Activated CD4-positive, alpha-beta memory T cell treated with anti-CD3 and anti-CD28 coated beads for 36 hours (primary cell): Measurements from ENCODE around the gene GPX5. TPM values are rescaled to one million over a fixed set of nuclear protein-coding genes. Genes with fewer than 3 reads are reported as not detected.
"Not testable (repeated sequence)": the region's sequence is repeated elsewhere in the genome, so short reads cannot be mapped to it uniquely, and the experiment has no call there.

Experiments
- CTCF ChIA-PET: fragments of 350-600 bp; sonication (Branson Sonifier 250); formaldehyde crosslinking; loops from one replicate; lab custom pipeline; 2021; ENCODE audit warnings: antibody characterized with exemption, inconsistent platforms; lab: Charles Lee
- POLR2A ChIA-PET: fragments of 350-600 bp; sonication (Branson Sonifier 250); formaldehyde crosslinking; loops from one replicate; lab custom pipeline; 2021; ENCODE audit warnings: antibody characterized with exemption; lab: Charles Lee
- DNase-seq: peaks from one replicate; pipeline ENCODE4 v3.0.0-alpha.2; 2020
- H3K27ac Mint-ChIP-seq: one replicate; pipeline ENCODE4 v1.8.0; 2021; ENCODE audit warnings: mixed read lengths
- H3K27me3 Mint-ChIP-seq: one replicate; pipeline ENCODE4 v1.8.0; 2021; ENCODE audit warnings: mixed read lengths
- H3K36me3 Mint-ChIP-seq: one replicate; pipeline ENCODE4 v1.8.0; 2021; ENCODE audit warnings: mixed read lengths
- H3K4me1 Mint-ChIP-seq: one replicate; pipeline ENCODE4 v1.8.0; 2021; ENCODE audit warnings: low read depth, mixed read lengths
- H3K4me3 Mint-ChIP-seq: one replicate; pipeline ENCODE4 v1.8.0; 2021; ENCODE audit warnings: mild to moderate bottlenecking, mixed read lengths
- H3K9me3 Mint-ChIP-seq: one replicate; pipeline ENCODE4 v1.8.0; 2021; ENCODE audit warnings: mixed read lengths
- intact Hi-C: fragments of 100-400 bp; cut with micrococcal nuclease; formaldehyde crosslinking; loops from one replicate; pipeline ENCODE4 v1.15.1; 2023
- total RNA-seq, 2 experiments: library from RNA; stranded (reverse); gene quantifications; one replicate each; pipeline ENCODE4 v1.2.3, GENCODE V29; 2021

GPX5 gene
- total RNA-seq, 2 experiments from 2014 or later = not detected

DNA sequence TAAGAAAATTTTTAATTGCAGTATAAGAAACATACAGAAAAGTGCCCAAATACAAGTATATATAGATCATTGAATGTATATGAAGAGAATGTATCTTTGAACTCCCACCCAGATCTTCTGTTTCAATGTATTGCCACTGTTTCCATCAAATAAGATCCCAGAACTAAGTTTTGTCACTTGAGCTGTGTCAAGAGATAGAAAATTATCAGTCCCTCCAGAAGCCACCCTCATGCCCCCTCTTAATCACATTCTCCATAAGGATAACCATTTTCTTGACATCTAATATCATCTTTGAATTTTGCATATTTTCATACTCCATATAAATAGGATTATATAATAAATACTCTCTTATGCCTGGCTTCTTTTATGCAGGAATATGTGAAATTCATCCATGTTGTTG, 20.3 kb downstream of the GPX5 start:
- Mint-ChIP-seq H3K4me1 (peaks cover 19% of the 10 kb centered on the region), H3K27me3 (peaks cover 43% of the 10 kb centered on the region), H3K27ac (no peak overlapping the region), H3K36me3 (no peaks in the 10 kb centered on the region), H3K4me3 (no peak overlapping the region), H3K9me3 (no peaks in the 10 kb centered on the region)
- ChIA-PET CTCF (no interaction called here), POLR2A (no interaction called here)
- intact Hi-C loops = no loop called here
- DNase-seq = no peak

DNA sequence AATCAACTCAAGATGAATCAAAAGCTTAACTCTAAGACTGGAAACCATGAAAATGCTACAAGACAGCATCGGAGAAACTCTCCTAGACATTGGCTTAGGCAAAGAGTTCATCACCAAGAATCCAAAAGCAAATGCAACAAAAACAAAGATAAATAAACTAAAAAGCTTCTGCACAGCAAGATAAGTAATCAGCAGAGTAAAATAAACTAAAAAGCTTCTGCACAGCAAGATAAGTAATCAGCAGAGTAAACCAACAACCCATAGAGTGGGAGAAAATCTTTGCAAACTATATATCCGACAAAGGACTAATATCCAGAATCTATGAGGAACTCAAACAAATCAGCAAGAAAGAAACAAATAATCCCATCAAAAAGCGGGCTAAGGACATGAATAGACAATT, 21.3 kb downstream of the GPX5 start:
- H3K36me3 Mint-ChIP-seq, H3K9me3 Mint-ChIP-seq, POLR2A ChIA-PET, intact Hi-C loops, H3K27ac Mint-ChIP-seq, CTCF ChIA-PET, H3K4me3 Mint-ChIP-seq, DNase-seq: not testable (repeated sequence)
- Mint-ChIP-seq H3K4me1 (peaks cover 17% of the 10 kb centered on the region), H3K27me3 (peaks cover 45% of the 10 kb centered on the region)

DNA sequence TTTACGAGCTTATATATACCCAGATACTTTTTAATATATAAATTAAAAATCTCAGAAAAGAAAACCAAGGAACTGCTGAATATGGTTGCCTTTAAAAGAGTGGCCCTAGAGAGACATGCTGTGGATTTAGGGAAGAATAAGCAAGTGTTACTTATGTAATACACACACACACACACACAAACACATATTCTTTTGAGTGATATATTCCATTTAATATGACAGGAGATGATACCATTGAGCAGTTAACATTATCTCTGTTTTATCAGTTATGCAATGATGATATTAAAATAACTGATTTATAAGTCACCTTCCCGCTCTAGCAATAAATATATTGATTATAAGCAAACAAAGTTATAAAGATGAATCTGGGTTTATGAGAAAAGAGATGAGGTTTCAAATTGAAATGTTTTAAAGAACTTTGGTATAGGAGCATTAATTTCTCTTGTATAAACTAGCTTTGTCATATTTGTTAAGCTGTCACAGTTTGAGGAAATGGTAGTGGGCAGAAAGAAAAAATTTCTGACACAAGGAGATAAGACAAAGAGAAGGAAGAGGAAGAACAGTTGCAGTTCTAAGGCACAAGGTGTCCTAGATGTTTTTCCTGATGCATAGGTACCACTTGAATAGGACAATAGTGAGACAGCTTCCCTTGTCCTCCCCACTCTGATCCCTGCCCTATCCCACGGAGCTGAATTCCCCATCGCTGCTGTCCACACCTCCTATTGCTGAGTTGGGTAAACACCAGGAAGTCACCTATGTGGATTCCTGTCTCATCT, 26.4 kb downstream of the GPX5 start:
- ChIA-PET POLR2A (no interaction called here), CTCF (interaction anchor here (0.9 kb wide), 1 partner anchor 9 kb away, joined by 4 read pairs; no protein-coding TSS in a partner anchor)
- DNase-seq = no peak
- no peaks in the 10 kb centered on the region for H3K9me3 Mint-ChIP-seq
- no peak overlapping the region for H3K4me3 Mint-ChIP-seq
- intact Hi-C loops = no loop called here
- peaks cover 61% of the 10 kb centered on the region for H3K27me3 Mint-ChIP-seq
- no peaks in the 10 kb centered on the region for H3K4me1 Mint-ChIP-seq
- no peak overlapping the region for H3K27ac Mint-ChIP-seq
- H3K36me3 Mint-ChIP-seq = no peaks in the 10 kb centered on the region

DNA sequence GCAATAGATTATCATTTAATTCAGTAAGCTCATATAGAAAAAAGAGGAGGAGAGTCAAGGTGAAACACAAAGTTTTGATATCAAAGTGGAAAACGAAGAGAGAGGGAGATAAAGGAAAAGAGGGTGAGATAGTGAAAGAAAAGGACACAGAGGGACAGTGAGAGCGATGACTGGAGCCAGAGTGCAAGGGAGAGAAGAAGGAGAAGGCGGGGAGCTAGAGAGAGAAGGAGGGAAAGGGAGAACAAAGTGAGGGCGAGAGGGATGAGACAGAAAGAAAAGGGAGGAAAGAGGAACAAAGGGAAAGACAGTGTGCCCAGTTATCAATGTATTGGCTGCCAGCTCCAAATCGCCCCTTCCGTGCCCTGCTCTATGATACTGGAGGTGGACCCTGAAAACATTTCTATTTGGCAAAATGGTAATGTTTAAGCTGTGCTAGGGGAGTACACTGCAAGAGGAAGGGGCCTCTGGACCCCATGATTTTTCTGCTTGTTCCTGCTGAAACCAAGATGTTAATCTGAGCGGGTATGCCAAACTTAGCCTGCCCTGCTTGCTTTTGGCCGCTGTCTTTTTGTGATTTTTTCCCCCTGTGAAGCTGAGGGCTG, 27.8 kb downstream of the GPX5 start:
- POLR2A ChIA-PET = no interaction called here
- intact Hi-C loops = no loop called here
- H3K9me3 Mint-ChIP-seq = no peaks in the 10 kb centered on the region
- no peaks in the 10 kb centered on the region for H3K36me3 Mint-ChIP-seq
- H3K4me3 Mint-ChIP-seq = no peak overlapping the region
- H3K27ac Mint-ChIP-seq = no peak overlapping the region
- H3K4me1 Mint-ChIP-seq = no peaks in the 10 kb centered on the region
- CTCF ChIA-PET = no interaction called here
- DNase-seq = no peak
- H3K27me3 Mint-ChIP-seq = peaks cover 56% of the 10 kb centered on the region

DNA sequence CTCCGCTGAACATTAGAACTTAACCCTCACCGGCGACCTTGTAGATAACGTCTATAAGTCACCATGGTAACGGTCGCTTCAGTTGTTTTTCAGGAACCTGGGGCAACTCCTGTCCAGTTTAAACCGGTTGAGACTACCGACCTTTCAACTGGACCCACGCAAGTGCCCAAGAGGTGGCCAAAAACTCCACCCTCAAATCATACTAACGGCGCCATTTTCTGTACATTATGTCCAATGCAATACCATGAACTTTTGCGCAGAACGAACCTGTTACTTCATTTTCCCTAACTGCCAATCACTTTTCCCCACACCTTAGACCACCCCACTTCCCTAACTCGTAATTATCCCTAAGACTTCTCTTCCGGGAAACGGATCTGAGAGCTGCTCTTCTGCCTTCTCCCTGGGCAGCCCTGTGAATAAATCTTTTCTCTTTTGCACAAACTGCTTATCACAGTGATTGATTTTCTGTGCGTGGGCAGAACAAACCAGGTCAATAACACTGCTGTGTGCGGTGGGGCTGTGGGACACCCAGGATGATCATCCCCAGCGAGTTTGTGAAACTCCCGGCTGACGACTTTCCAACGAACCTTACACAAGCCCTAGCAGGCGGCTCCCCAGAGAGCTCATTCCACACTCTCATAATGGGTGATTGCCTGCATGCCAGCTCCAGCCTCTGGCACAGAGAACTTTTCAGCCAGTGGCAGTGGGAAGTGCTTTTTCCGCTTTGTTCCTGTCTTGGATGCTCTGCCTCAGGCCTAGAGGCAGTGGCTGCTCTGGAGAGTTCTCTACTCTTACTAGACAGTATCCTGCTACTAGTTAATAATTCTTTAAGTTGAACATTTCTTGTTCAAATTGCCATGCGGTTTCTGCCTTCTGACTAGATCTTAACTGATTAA, 28.6 kb downstream of the GPX5 start:
- peaks cover 56% of the 10 kb centered on the region for H3K27me3 Mint-ChIP-seq
- POLR2A ChIA-PET = no interaction called here
- H3K4me1 Mint-ChIP-seq = no peaks in the 10 kb centered on the region

DNA sequence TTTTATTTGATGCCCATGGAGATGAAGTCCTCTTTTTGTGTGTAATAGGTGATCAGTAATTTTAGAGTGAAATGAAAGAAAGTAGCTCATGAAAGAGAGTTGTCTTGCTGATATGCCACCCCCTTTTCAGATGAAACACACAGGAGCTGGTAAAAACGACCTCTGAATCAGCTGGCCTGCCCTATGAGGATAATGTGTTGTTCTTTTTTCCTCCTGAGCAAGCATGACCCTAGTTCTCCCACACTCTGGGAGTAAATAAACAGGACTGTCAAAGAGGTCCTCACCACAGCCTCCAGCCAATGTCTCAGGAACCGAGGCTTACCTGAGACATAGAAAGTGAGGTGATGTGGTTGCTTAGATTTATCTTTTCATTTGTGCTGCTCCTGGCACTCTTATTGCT, 29.5 kb downstream of the GPX5 start:
- CTCF ChIA-PET = no interaction called here
- Mint-ChIP-seq H3K27me3 (peaks cover 54% of the 10 kb centered on the region), H3K9me3 (no peaks in the 10 kb centered on the region), H3K4me3 (no peak overlapping the region), H3K4me1 (no peaks in the 10 kb centered on the region), H3K36me3 (no peaks in the 10 kb centered on the region), H3K27ac (no peak overlapping the region)
- intact Hi-C loops = no loop called here
- POLR2A ChIA-PET = no interaction called here
- DNase-seq = no peak

More for the DNA sequence above, 28.6 kb downstream of the GPX5 start:
- H3K4me3 Mint-ChIP-seq = no peak overlapping the region
- CTCF ChIA-PET = interaction anchor here (0.6 kb wide), 1 partner anchor 199 kb away, joined by 6 read pairs; no protein-coding TSS in a partner anchor
- intact Hi-C loops = no loop called here
- no peaks in the 10 kb centered on the region for H3K36me3 Mint-ChIP-seq
- no peak for DNase-seq
- no peaks in the 10 kb centered on the region for H3K9me3 Mint-ChIP-seq
- no peak overlapping the region for H3K27ac Mint-ChIP-seq

DNA sequence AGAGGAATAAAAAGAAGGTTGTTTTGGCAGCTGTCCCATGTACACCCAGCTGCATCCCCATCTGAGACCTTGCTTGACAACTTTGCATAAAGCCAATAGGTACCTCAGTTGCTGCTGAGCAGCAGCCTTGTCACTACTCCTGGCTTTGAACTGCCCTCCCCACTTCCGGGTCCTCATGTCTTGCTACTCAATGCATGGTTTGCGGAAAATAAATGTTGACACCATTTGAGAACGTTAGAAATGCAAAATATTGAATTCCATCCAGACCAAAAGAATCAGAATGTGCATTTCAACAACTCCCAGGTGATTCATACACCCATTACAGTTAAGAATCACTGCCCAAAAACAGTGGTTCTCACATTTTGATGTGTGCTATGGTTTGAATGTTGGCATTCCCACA, 32.9 kb downstream of the GPX5 start:
- no peaks in the 10 kb centered on the region for H3K4me1 Mint-ChIP-seq
- ChIA-PET CTCF (no interaction called here), POLR2A (no interaction called here)
- intact Hi-C loops = no loop called here
- H3K4me3 Mint-ChIP-seq = no peak overlapping the region
- H3K27ac Mint-ChIP-seq = no peak overlapping the region
- DNase-seq = no peak
- H3K27me3 Mint-ChIP-seq = peaks cover 36% of the 10 kb centered on the region
- H3K36me3 Mint-ChIP-seq = no peaks in the 10 kb centered on the region
- no peaks in the 10 kb centered on the region for H3K9me3 Mint-ChIP-seq

DNA sequence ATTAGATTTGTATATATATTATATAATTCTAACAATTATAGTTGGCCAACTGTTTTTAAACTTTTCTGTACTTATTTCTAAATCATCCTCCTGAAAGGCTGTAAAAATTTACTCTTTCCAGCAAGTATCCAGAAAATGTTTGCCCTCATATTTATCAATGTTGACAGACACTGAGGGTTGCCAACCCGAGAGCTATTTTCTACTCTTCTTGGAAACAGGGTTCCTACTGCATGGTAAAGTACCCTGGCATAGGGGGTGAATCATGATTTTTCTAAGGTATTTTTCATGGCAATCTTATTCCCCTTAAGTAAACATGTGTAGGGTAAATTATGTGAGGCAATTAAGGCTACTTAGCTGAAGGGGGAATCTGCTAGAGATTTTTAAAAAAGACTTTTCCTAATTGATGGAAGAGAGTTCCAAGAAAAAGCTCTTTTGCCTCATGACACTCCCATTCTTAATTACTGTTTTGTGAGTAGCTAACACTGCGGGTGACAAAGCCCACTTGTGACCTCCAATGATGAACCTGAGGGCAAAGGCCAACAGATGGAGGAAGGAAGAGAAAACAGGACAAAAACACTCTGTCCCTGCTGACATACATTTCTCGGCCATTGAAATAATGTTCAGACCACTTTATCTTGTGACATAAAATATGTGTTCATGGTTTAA, 37.9 kb downstream of the GPX5 start:
- H3K4me3 Mint-ChIP-seq = no peak overlapping the region
- intact Hi-C loops = no loop called here
- ChIA-PET CTCF (no interaction called here), POLR2A (no interaction called here)
- no peak overlapping the region for H3K27ac Mint-ChIP-seq
- no peak for DNase-seq
- no peaks in the 10 kb centered on the region for H3K9me3 Mint-ChIP-seq
- H3K4me1 Mint-ChIP-seq = no peaks in the 10 kb centered on the region
- H3K27me3 Mint-ChIP-seq = peaks cover 35% of the 10 kb centered on the region
- no peaks in the 10 kb centered on the region for H3K36me3 Mint-ChIP-seq

DNA sequence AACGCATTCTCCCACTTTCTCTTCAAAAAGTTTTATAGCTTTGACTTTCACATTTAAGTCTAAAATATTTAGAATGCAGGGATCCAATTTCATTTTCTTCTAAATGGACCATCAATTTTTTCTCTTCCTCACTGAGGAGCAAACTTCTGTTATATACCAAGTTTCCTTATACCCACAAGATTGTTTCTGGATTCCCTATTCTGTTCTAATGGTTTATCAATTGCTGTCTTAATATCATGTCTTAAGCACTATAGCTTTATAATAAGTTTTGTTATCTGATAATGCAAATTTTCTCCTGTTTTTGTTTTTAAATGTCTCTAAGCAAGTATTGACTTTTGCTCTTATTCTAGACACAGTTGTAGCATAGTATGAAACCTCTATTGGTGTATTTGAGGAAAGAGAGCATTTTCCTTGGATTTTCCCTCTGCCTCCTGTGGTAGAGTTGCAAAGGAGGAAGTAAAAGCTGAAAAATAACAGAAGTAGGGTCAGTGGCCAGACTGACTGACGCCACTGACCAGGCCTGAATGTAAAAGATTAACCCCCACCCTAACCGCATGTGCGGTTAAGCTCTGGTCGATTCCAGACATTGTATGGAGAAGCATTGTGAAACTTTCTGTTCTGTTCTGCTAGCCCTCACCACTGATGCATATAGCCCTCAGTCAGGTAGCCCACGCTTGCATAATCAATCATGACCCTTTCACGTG, 40.3 kb downstream of the GPX5 start:
- intact Hi-C loops = no loop called here
- Mint-ChIP-seq H3K4me3 (no peak overlapping the region), H3K27me3 (peaks cover 33% of the 10 kb centered on the region), H3K36me3 (no peaks in the 10 kb centered on the region), H3K9me3 (no peaks in the 10 kb centered on the region), H3K27ac (no peak overlapping the region), H3K4me1 (no peaks in the 10 kb centered on the region)
- ChIA-PET POLR2A (no interaction called here), CTCF (no interaction called here)
- no peak for DNase-seq

DNA sequence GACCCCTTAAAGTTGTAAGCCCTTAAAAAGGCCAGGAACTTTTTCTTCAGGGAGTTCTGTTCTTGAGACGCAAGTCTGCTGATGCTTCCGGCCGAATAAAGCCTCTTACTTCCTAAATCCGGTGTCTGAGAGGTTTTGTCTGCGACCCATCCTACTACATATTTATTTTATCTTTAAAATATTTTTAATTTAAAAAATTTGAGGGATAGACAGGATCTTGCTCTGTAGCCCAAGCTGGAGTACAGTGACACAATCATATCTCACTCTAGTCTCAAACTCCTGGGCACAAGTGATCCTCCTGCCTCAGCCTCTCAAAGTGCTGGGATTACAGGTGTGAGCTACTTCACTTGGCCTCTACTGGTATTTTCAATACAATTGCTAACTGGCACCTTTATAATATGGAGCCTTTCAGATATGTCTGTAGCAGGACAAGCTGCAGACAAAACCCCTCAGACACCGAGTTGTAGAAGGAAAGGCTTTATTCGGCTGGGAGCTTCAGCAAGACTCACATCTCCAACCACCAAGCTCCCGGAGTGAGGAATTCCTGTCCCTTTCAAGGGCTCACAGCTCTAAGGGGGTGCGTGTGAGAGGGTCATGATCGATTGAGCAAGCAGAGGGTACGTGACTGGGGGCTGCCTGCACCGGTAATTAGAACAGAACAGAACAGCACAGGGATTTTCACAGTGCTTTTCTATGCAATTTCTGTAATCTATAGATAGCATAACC, 41.0 kb downstream of the GPX5 start:
- intact Hi-C loops = no loop called here
- ChIA-PET POLR2A (no interaction called here), CTCF (no interaction called here)
- Mint-ChIP-seq H3K4me3 (no peak overlapping the region), H3K9me3 (no peaks in the 10 kb centered on the region), H3K27me3 (peaks cover 36% of the 10 kb centered on the region), H3K4me1 (no peaks in the 10 kb centered on the region), H3K36me3 (no peaks in the 10 kb centered on the region), H3K27ac (no peak overlapping the region)
- DNase-seq = no peak

DNA sequence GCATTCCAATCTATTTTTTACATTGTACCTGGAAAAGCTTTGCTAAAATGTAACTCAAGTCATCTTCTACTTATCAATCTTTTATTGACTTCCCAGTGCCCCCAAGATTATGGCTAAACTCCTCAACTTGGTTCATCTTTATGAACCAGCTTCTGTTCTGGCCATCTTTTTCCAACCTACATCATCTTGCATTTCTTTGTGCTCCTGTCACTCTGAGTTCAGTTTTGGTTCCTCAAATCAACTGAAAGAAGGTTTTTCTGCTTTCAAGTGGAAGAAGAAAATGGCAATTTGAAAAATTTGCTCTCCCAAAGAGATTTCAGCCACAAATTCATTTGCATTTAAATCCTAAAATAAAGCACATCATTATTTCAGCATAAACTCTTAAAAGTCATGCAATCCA, 41.8 kb downstream of the GPX5 start:
- H3K4me3 Mint-ChIP-seq = no peak overlapping the region
- no peaks in the 10 kb centered on the region for H3K36me3 Mint-ChIP-seq
- peaks cover 39% of the 10 kb centered on the region for H3K27me3 Mint-ChIP-seq
- POLR2A ChIA-PET = no interaction called here
- H3K9me3 Mint-ChIP-seq = no peaks in the 10 kb centered on the region
- CTCF ChIA-PET = no interaction called here
- H3K27ac Mint-ChIP-seq = no peak overlapping the region
- no peak for DNase-seq
- intact Hi-C loops = no loop called here
- no peaks in the 10 kb centered on the region for H3K4me1 Mint-ChIP-seq
